Right lobe of liver (tissue), 6 donors: ENCODE measurements around the gene ARMC5. TPM values are rescaled to one million over a fixed set of nuclear protein-coding genes. Genes with fewer than 3 reads are reported as not detected.
"Not testable (repeated sequence)": the region's sequence is repeated elsewhere in the genome, so short reads cannot be mapped to it uniquely, and the experiment has no call there.

Source experiments
- ATAC-seq, 4 donors: fragments of 200-7000 bp; cut with Tn5 transposase; one replicate each; pipeline ENCODE4 v1.9.1; 2020; ENCODE audit warnings: mild to moderate bottlenecking in 4 of 4, moderate library complexity in 4 of 4
- DNase-seq, 3 donors: peaks; one replicate each; pipeline ENCODE4 v3.0.0-alpha.2; 2020
- H3K27ac ChIP-seq, 3 donors: fragments of 200-600 bp; one replicate each; pipeline ENCODE4 v1.8.0; 2022
- H3K27me3 ChIP-seq, 2 donors: fragments of 200-600 bp; one replicate each; pipeline ENCODE4 v1.8.0; 2022
- H3K36me3 ChIP-seq, 4 donors: fragments of 200-600 bp; sonication (generic) in 1 of 4; one replicate each; pipeline versions ENCODE4 v1.5.1 to v1.8.0; 2017 to 2022; ENCODE audit warnings: control low read depth in 1 of 4
- H3K4me1 ChIP-seq, 4 donors: fragments of 200-600 bp; sonication (generic) in 1 of 4; one replicate each; pipeline versions ENCODE4 v1.5.1 to v1.8.0; 2017 to 2022; ENCODE audit warnings: control low read depth in 1 of 4
- H3K4me3 ChIP-seq, 3 donors: fragments of 200-600 bp; one replicate each; pipeline ENCODE4 v1.8.0; 2022
- H3K9me3 ChIP-seq, 4 donors: fragments of 200-600 bp; sonication (generic) in 1 of 4; one replicate each; pipeline versions ENCODE4 v1.5.1 to v1.8.0; 2017 to 2022; ENCODE audit warnings: control low read depth in 1 of 4
- CTCF ChIP-seq, 4 donors: fragments of 200-600 bp in 3 of 4; fragments of 450-650 bp in 1 of 4; IDR thresholded peaks; one replicate each; pipeline versions ENCODE4 v1.5.1 to v1.8.0; 2016 to 2022; ENCODE audit warnings: antibody characterized with exemption in 4 of 4, mild to moderate bottlenecking in 2 of 4
- POLR2A ChIP-seq: fragments of 450-650 bp; IDR thresholded peaks from one replicate; pipeline ENCODE4 v1.6.1; 2017; ENCODE audit warnings: antibody characterized with exemption, mild to moderate bottlenecking
- WGBS: methylation state at CpG from one replicate; pipeline ENCODE4 v1.1.6; 2018; ENCODE audit warnings: low coverage, low lambda C conversion rate; ENCODE audit not compliant: insufficient coverage; ENCODE audit errors: missing lambda C conversion rate; 5-methylcytosine and 5-hydroxymethylcytosine counted together
- intact Hi-C, 2 donors: fragments of 100-400 bp; cut with DNase I; formaldehyde crosslinking; loops; one replicate each; pipeline versions ENCODE4 v1.11.2 to v1.14.1; 2022
- total RNA-seq, 6 experiments: library from RNA; depleted of rRNA in 2 of 6; stranded (reverse); fragments of >200 nt in 2 of 6; fragmentation: NEBNext Ultra II Directional in 3 of 6; extraction: Animal tissue kit (Norgen Biotek cat#: 25700) in 3 of 6; gene quantifications; one replicate each; pipeline versions ENCODE4 v1.1.0 to v1.2.4, GENCODE V29; 2016 to 2023
- donor health status: DM: no; HTN: yes; CAD: no.
- donor health status: DM: no; HTN: no; CAD: no.
- donor health status: DM: no; HTN: no; CAD: no.
- donor health status: DM: no; HTN: yes; CAD: no.
- donor health status: DM: no; HTN: yes; CAD: no.

The ARMC5 gene
- total RNA-seq, 6 experiments from 2014 or later: 3.9 to 20.9 (median 11.0) TPM

- Histone ChIP-seq H3K9me3 (no peaks in the 10 kb centered on the region), H3K4me1 (peaks cover 0 to 5% (median 0%) of the 10 kb centered on the region in 4 donors), H3K4me3 (no peak overlapping the region), H3K36me3 (no peaks in the 10 kb centered on the region), H3K27me3 (no peaks in the 10 kb centered on the region), H3K27ac (no peak overlapping the region)
- ATAC-seq (no peak), DNase-seq (no peak)
- intact Hi-C loops: loop anchor here in 1 of 2 donors (10.0 kb wide), 1 partner anchor 445 kb away; no protein-coding TSS in a partner anchor
- TF ChIP-seq CTCF (IDR thresholded peaks at IDR 0.05) (no peak), POLR2A (no peak)
- WGBS: 92% methylated on average over 2 of the region's 3 CpGs
Observed at GRCh38 chr16:31439519-31439918, 19.8 kb upstream of the ARMC5 start.

- 74% methylated on average over 3 of the region's 4 CpGs for WGBS
- Histone ChIP-seq H3K27me3 (no peaks in the 10 kb centered on the region), H3K4me3 (no peak overlapping the region), H3K4me1 (peaks cover 0 to 5% (median 0%) of the 10 kb centered on the region in 4 donors), H3K9me3 (no peaks in the 10 kb centered on the region), H3K27ac (no peak overlapping the region), H3K36me3 (no peaks in the 10 kb centered on the region)
- TF ChIP-seq POLR2A (no peak), CTCF (IDR thresholded peaks at IDR 0.05) (no peak)
- DNase-seq (no peak), ATAC-seq (no peak)
- intact Hi-C loops: no loop called here
Observed at GRCh38 chr16:31440516-31441184, 18.7 kb upstream of the ARMC5 start.

GRCh38 chr16:31441956-31442355 is 17.3 kb upstream of the ARMC5 start:
- no peak for TF ChIP-seq POLR2A
- no peak for TF ChIP-seq CTCF (IDR thresholded peaks at IDR 0.05)
- 74% methylated on average over 29 of the region's 34 CpGs for WGBS
- H3K27me3 ChIP-seq: no peaks in the 10 kb centered on the region
- ATAC-seq: no peak
- peaks cover 0 to 5% (median 0%) of the 10 kb centered on the region in 4 donors for H3K4me1 ChIP-seq
- H3K9me3 ChIP-seq: no peaks in the 10 kb centered on the region
- intact Hi-C loops: no loop called here
- H3K4me3 ChIP-seq: peak overlapping the region; percentile 66 to 82 (median 78)
- peak in 1 of 3 donors; percentile 54 for DNase-seq
- peak overlapping the region in 1 of 3 donors; percentile 59 for H3K27ac ChIP-seq
- no peaks in the 10 kb centered on the region for H3K36me3 ChIP-seq

- H3K4me3 ChIP-seq, ATAC-seq, DNase-seq, H3K4me1 ChIP-seq, H3K27ac ChIP-seq, H3K36me3 ChIP-seq, H3K27me3 ChIP-seq, intact Hi-C loops, H3K9me3 ChIP-seq: not testable (repeated sequence)
- WGBS: 49% methylated on average over 3 of the region's 6 CpGs
Observed at GRCh38 chr16:31445931-31446330, 13.4 kb upstream of the ARMC5 start.

GRCh38 chr16:31451201-31451600 is 8.1 kb upstream of the ARMC5 start:
- intact Hi-C loops: loop anchor here in 1 of 2 donors (10.0 kb wide), 1 partner anchor 266 kb away; the partner anchor contains the start of gene FUS
- H3K4me1 ChIP-seq: peaks cover 0 to 33% (median 7%) of the 10 kb centered on the region in 4 donors
- WGBS: 76% methylated on average over 4 of the region's 5 CpGs
- no peaks in the 10 kb centered on the region for H3K36me3 ChIP-seq
- TF ChIP-seq CTCF (IDR thresholded peaks at IDR 0.05) (no peak), POLR2A (no peak)
- no peaks in the 10 kb centered on the region for H3K27me3 ChIP-seq
- no peak overlapping the region for H3K27ac ChIP-seq
- DNase-seq (no peak), ATAC-seq (no peak)
- no peaks in the 10 kb centered on the region for H3K9me3 ChIP-seq
- H3K4me3 ChIP-seq: no peak overlapping the region
